ENCODE data around the gene SDCBP2. TPM values are rescaled to one million over a fixed set of nuclear protein-coding genes. Genes with fewer than 3 reads are reported as not detected.

Gene SDCBP2
- total and polyA plus RNA-seq, 2 experiments from 2014 or later = 3.2 to 5.3 TPM

DNA sequence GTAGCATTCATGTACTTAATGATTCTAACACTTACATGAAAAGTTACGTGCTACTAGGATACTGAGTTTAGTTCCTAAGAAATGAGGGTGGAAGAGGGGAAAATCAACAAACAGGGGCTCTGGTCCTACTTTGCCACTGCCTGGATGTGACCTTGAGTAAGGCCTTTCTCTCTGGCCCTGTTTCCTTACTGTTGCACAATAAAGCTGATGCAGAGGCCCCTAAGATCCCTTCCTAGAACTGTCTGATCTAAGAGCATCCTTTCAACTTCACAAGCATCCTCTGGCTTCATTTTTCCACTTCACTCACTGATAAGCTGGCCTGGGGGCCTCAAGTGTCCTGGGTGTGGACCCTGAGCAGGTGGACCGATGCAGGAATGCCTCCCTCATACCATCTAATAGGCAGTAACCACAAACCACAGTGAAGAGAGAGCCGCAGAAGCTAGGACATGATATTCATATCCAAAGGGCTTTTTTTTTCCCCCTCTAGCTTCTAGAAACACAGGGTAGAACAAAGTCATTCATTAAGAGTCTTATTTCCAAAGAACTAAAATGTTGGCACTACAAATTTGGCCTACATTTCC lies 42.4 kb upstream of the SDCBP2 start:
- peaks cover 10% of the 10 kb centered on the region for H3K36me3 ChIP-seq (ENCODE audit: insufficient read depth)
- Mint-ChIP-seq H3K36me3 (ENCODE audit: low read depth) (peaks cover 52% of the 10 kb centered on the region), H3K4me3 (no peak overlapping the region), H3K27me3 (ENCODE audit: insufficient read depth, low read depth, poor library complexity) (no peaks in the 10 kb centered on the region), H3K27ac (no peak overlapping the region), H3K9me3 (no peaks in the 10 kb centered on the region), H3K4me1 (peaks cover 10% of the 10 kb centered on the region; the same call in 2 of the 3 replicates)
- H2AFZ ChIP-seq = no peak overlapping the region
- no peaks in the 10 kb centered on the region; the same call in 1 of the 2 replicates for H3K4me1 ChIP-seq (ENCODE audit: insufficient read depth)
- no peak overlapping the region for H3K27ac ChIP-seq (ENCODE audit: low read depth)
- no peak overlapping the region for H3K4me3 ChIP-seq
- no peak overlapping the region for H3K4me2 ChIP-seq
- no peaks in the 10 kb centered on the region for H3K9me2 ChIP-seq (ENCODE audit: insufficient read depth)
- peaks cover 57% of the 10 kb centered on the region for H4K20me1 ChIP-seq (replicated peaks; ENCODE audit: insufficient read depth)
- no peaks in the 10 kb centered on the region for H3F3A ChIP-seq (replicated peaks; ENCODE audit: low read depth)
- H3K79me2 ChIP-seq (replicated peaks; ENCODE audit: insufficient read depth) = peaks cover 34% of the 10 kb centered on the region
- ATAC-seq = no peak
- no peaks in the 10 kb centered on the region for H3K27me3 ChIP-seq (ENCODE audit: insufficient read depth)
- TF ChIP-seq POLR2AphosphoS5 (IDR thresholded peaks at IDR 0.05; ENCODE audit: low read depth) (no peak), EZH2 (IDR thresholded peaks at IDR 0.05; ENCODE audit: low read depth, unreplicated experiment) (no peak), ZNF331 (CRISPR knock-in tag; IDR thresholded peaks at IDR 0.05; ENCODE audit: low read depth) (no peak), CREB1 (CRISPR knock-in tag; IDR thresholded peaks at IDR 0.05; ENCODE audit: low read depth) (no peak), ZNF114 (CRISPR knock-in tag; IDR thresholded peaks at IDR 0.05) (no peak), EZH2phosphoT487 (IDR thresholded peaks at IDR 0.05; ENCODE audit: unreplicated experiment) (no peak), ETS1 (IDR thresholded peaks at IDR 0.05) (no peak), REST (IDR thresholded peaks at IDR 0.05; ENCODE audit: unreplicated experiment) (no peak), NANOG (IDR thresholded peaks at IDR 0.05; ENCODE audit: borderline replicate concordance) (no peak)
- TF ChIP-seq, protein P1, sequence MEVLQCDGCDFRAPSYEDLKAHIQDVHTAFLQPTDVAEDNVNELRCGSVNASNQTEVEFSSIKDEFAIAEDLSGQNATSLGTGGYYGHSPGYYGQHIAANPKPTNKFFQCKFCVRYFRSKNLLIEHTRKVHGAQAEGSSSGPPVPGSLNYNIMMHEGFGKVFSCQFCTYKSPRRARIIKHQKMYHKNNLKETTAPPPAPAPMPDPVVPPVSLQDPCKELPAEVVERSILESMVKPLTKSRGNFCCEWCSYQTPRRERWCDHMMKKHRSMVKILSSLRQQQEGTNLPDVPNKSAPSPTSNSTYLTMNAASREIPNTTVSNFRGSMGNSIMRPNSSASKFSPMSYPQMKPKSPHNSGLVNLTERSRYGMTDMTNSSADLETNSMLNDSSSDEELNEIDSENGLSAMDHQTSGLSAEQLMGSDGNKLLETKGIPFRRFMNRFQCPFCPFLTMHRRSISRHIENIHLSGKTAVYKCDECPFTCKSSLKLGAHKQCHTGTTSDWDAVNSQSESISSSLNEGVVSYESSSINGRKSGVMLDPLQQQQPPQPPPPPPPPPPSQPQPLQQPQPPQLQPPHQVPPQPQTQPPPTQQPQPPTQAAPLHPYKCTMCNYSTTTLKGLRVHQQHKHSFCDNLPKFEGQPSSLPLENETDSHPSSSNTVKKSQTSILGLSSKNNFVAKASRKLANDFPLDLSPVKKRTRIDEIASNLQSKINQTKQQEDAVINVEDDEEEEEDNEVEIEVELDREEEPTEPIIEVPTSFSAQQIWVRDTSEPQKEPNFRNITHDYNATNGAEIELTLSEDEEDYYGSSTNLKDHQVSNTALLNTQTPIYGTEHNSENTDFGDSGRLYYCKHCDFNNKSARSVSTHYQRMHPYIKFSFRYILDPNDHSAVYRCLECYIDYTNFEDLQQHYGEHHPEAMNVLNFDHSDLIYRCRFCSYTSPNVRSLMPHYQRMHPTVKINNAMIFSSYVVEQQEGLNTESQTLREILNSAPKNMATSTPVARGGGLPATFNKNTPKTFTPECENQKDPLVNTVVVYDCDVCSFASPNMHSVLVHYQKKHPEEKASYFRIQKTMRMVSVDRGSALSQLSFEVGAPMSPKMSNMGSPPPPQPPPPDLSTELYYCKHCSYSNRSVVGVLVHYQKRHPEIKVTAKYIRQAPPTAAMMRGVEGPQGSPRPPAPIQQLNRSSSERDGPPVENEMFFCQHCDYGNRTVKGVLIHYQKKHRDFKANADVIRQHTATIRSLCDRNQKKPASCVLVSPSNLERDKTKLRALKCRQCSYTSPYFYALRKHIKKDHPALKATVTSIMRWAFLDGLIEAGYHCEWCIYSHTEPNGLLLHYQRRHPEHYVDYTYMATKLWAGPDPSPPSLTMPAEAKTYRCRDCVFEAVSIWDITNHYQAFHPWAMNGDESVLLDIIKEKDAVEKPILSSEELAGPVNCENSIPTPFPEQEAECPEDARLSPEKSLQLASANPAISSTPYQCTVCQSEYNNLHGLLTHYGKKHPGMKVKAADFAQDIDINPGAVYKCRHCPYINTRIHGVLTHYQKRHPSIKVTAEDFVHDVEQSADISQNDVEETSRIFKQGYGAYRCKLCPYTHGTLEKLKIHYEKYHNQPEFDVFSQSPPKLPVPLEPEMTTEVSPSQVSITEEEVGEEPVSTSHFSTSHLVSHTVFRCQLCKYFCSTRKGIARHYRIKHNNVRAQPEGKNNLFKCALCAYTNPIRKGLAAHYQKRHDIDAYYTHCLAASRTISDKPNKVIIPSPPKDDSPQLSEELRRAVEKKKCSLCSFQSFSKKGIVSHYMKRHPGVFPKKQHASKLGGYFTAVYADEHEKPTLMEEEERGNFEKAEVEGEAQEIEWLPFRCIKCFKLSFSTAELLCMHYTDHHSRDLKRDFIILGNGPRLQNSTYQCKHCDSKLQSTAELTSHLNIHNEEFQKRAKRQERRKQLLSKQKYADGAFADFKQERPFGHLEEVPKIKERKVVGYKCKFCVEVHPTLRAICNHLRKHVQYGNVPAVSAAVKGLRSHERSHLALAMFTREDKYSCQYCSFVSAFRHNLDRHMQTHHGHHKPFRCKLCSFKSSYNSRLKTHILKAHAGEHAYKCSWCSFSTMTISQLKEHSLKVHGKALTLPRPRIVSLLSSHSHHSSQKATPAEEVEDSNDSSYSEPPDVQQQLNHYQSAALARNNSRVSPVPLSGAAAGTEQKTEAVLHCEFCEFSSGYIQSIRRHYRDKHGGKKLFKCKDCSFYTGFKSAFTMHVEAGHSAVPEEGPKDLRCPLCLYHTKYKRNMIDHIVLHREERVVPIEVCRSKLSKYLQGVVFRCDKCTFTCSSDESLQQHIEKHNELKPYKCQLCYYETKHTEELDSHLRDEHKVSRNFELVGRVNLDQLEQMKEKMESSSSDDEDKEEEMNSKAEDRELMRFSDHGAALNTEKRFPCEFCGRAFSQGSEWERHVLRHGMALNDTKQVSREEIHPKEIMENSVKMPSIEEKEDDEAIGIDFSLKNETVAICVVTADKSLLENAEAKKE (CRISPR knock-in tag; IDR thresholded peaks at IDR 0.05) = no peak
- TF ChIP-seq, protein P2, sequence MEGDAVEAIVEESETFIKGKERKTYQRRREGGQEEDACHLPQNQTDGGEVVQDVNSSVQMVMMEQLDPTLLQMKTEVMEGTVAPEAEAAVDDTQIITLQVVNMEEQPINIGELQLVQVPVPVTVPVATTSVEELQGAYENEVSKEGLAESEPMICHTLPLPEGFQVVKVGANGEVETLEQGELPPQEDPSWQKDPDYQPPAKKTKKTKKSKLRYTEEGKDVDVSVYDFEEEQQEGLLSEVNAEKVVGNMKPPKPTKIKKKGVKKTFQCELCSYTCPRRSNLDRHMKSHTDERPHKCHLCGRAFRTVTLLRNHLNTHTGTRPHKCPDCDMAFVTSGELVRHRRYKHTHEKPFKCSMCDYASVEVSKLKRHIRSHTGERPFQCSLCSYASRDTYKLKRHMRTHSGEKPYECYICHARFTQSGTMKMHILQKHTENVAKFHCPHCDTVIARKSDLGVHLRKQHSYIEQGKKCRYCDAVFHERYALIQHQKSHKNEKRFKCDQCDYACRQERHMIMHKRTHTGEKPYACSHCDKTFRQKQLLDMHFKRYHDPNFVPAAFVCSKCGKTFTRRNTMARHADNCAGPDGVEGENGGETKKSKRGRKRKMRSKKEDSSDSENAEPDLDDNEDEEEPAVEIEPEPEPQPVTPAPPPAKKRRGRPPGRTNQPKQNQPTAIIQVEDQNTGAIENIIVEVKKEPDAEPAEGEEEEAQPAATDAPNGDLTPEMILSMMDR (conservative IDR thresholded peaks at IDR 0.05; ENCODE audit: low read depth in 2 of 2) = no peak
- no peak for DNase-seq (ENCODE audit: low spot score)

Measured in GM23338 (cell line).